Measurements from ENCODE around the gene ISOC2. TPM values are rescaled to one million over a fixed set of nuclear protein-coding genes. Genes with fewer than 3 reads are reported as not detected.

The ISOC2 gene
- 51.3 to 61.4 TPM (median 58.4 TPM) in 5 replicates for total RNA-seq (2022; extraction: Qiagen RNA extraction; ENCODE audit: low read depth)

GRCh38 chr19:55461259-55461973 is at the start of gene ISOC2:
Gene ISOC2, minus strand, starts transcription at chr19:55461642. Its CDS starts 5,156 bp downstream, at chr19:55456486.

GRCh38 chr19:55487924-55488687 is 26.7 kb upstream of the ISOC2 start, which contains the start of gene SSC5D:
Gene SSC5D, plus strand, starts transcription at chr19:55488436. Its CDS starts 154 bp downstream, at chr19:55488590.

GRCh38 chr19:55484593-55485438 is 23.4 kb upstream of the ISOC2 start, which contains the start of gene NAT14:
Gene NAT14, plus strand, starts transcription at chr19:55485188. Its CDS starts 521 bp downstream, at chr19:55485709.

GRCh38 chr19:55476100-55476775 is 14.8 kb upstream of the ISOC2 start, which contains the start of gene ZNF628:
Gene ZNF628, plus strand, starts transcription at chr19:55476617. Its CDS starts 3,294 bp downstream, at chr19:55479911.

GRCh38 chr19:55464662-55465054 is 3.2 kb upstream of the ISOC2 start, which contains the start of gene C19orf85:
Gene C19orf85, minus strand, starts transcription at chr19:55464751. Its CDS starts 197 bp downstream, at chr19:55464554.

GRCh38 chr19:55443045-55443823 is 18.2 kb downstream of the ISOC2 start, which contains the start of gene SHISA7:
Gene SHISA7, minus strand, starts transcription at chr19:55443300. Its CDS starts 437 bp downstream, at chr19:55442863.

GRCh38 chr19:55407550-55407799 is 54.0 kb downstream of the ISOC2 start, which contains the start of gene UBE2S:
Gene UBE2S, minus strand, starts transcription at chr19:55407788. Its CDS starts 199 bp downstream, at chr19:55407589.

Other genes with a start within 250 kb of the ISOC2 start
- gene TMEM86B, start 232.9 kb downstream of the ISOC2 start, total RNA-seq (2022; extraction: Qiagen RNA extraction; ENCODE audit: low read depth) = 3.1 to 5.3 TPM (median 4.1 TPM) in 5 replicates
- gene PPP6R1, start 202.6 kb downstream of the ISOC2 start, total RNA-seq (2022; extraction: Qiagen RNA extraction; ENCODE audit: low read depth) = 84.5 to 118 TPM (median 109 TPM) in 5 replicates
- gene HSPBP1, start 181.5 kb downstream of the ISOC2 start, total RNA-seq (2022; extraction: Qiagen RNA extraction; ENCODE audit: low read depth) = 120 to 145 TPM (median 138 TPM) in 5 replicates
- gene BRSK1, start 177.6 kb downstream of the ISOC2 start, total RNA-seq (2022; extraction: Qiagen RNA extraction; ENCODE audit: low read depth) = 2.5 to 4.3 TPM (median 4.1 TPM) in 5 replicates
- not detected in 5 replicates for gene TMEM150B, start 136.3 kb downstream of the ISOC2 start, total RNA-seq (2022; extraction: Qiagen RNA extraction; ENCODE audit: low read depth)
- gene KMT5C, start 121.8 kb downstream of the ISOC2 start, total RNA-seq (2022; extraction: Qiagen RNA extraction; ENCODE audit: low read depth) = 3.7 to 7.5 TPM (median 5.9 TPM) in 5 replicates
- 0.57 to 1.2 TPM (median 0.81 TPM) in 5 replicates for gene COX6B2, start 106.9 kb downstream of the ISOC2 start, total RNA-seq (2022; extraction: Qiagen RNA extraction; ENCODE audit: low read depth)
- gene GARIN5B, start 98.4 kb downstream of the ISOC2 start, total RNA-seq (2022; extraction: Qiagen RNA extraction; ENCODE audit: low read depth) = 0.08 to 0.33 TPM (median 0.13 TPM) in 5 replicates
- gene IL11, start 91.2 kb downstream of the ISOC2 start, total RNA-seq (2022; extraction: Qiagen RNA extraction; ENCODE audit: low read depth) = 14.5 to 19.3 TPM (median 18.6 TPM) in 5 replicates
- 0.94 to 2.2 TPM (median 1.7 TPM) in 5 replicates for gene TMEM190, start 84.8 kb downstream of the ISOC2 start, total RNA-seq (2022; extraction: Qiagen RNA extraction; ENCODE audit: low read depth)
- gene TMEM238, start 77.3 kb downstream of the ISOC2 start, total RNA-seq (2022; extraction: Qiagen RNA extraction; ENCODE audit: low read depth) = 2.8 to 9.2 TPM (median 7.0 TPM) in 5 replicates
- 2,491 to 3,078 TPM (median 2,623 TPM) in 5 replicates for gene RPL28, start 75.7 kb downstream of the ISOC2 start, total RNA-seq (2022; extraction: Qiagen RNA extraction; ENCODE audit: low read depth)
- gene UBE2S, start 53.9 kb downstream of the ISOC2 start, total RNA-seq (2022; extraction: Qiagen RNA extraction; ENCODE audit: low read depth) = 343 to 483 TPM (median 443 TPM) in 5 replicates
- not detected in 5 replicates for gene SHISA7, start 18.3 kb downstream of the ISOC2 start, total RNA-seq (2022; extraction: Qiagen RNA extraction; ENCODE audit: low read depth)
- gene C19orf85, start 3.1 kb upstream of the ISOC2 start, total RNA-seq (2022; extraction: Qiagen RNA extraction; ENCODE audit: low read depth) = not detected in 5 replicates
- gene ZNF628, start 15.0 kb upstream of the ISOC2 start, total RNA-seq (2022; extraction: Qiagen RNA extraction; ENCODE audit: low read depth) = 4.5 to 7.2 TPM (median 6.7 TPM) in 5 replicates
- gene NAT14, start 23.5 kb upstream of the ISOC2 start, total RNA-seq (2022; extraction: Qiagen RNA extraction; ENCODE audit: low read depth) = 34.8 to 57.0 TPM (median 55.0 TPM) in 5 replicates
- gene SSC5D, start 26.8 kb upstream of the ISOC2 start, total RNA-seq (2022; extraction: Qiagen RNA extraction; ENCODE audit: low read depth) = 0.35 to 0.82 TPM (median 0.57 TPM) in 5 replicates
- gene SBK2, start 75.5 kb upstream of the ISOC2 start, total RNA-seq (2022; extraction: Qiagen RNA extraction; ENCODE audit: low read depth) = 1.3 to 2.3 TPM (median 1.8 TPM) in 5 replicates
- 1.3 to 1.9 TPM (median 1.6 TPM) in 5 replicates for gene SBK3, start 83.9 kb upstream of the ISOC2 start, total RNA-seq (2022; extraction: Qiagen RNA extraction; ENCODE audit: low read depth)
- 20.1 to 37.6 TPM (median 28.4 TPM) in 5 replicates for gene ZNF579, start 119.2 kb upstream of the ISOC2 start, total RNA-seq (2022; extraction: Qiagen RNA extraction; ENCODE audit: low read depth)
- 20.5 to 24.3 TPM (median 23.6 TPM) in 5 replicates for gene FIZ1, start 137.9 kb upstream of the ISOC2 start, total RNA-seq (2022; extraction: Qiagen RNA extraction; ENCODE audit: low read depth)
- gene ZNF524, start 138.6 kb upstream of the ISOC2 start, total RNA-seq (2022; extraction: Qiagen RNA extraction; ENCODE audit: low read depth) = 12.5 to 17.5 TPM (median 16.0 TPM) in 5 replicates
- gene ZNF865, start 144.0 kb upstream of the ISOC2 start, total RNA-seq (2022; extraction: Qiagen RNA extraction; ENCODE audit: low read depth) = 7.6 to 13.0 TPM (median 12.1 TPM) in 5 replicates
- gene ZNF784, start 162.9 kb upstream of the ISOC2 start, total RNA-seq (2022; extraction: Qiagen RNA extraction; ENCODE audit: low read depth) = 4.8 to 6.1 TPM (median 5.3 TPM) in 5 replicates
- gene ZNF580, start 179.4 kb upstream of the ISOC2 start, total RNA-seq (2022; extraction: Qiagen RNA extraction; ENCODE audit: low read depth) = 31.0 to 51.4 TPM (median 48.6 TPM) in 5 replicates
- gene ZNF581, start 182.0 kb upstream of the ISOC2 start, total RNA-seq (2022; extraction: Qiagen RNA extraction; ENCODE audit: low read depth) = 39.2 to 55.8 TPM (median 47.7 TPM) in 5 replicates
- 13.7 to 19.1 TPM (median 18.0 TPM) in 5 replicates for gene CCDC106, start 186.6 kb upstream of the ISOC2 start, total RNA-seq (2022; extraction: Qiagen RNA extraction; ENCODE audit: low read depth)
- 260 to 300 TPM (median 285 TPM) in 5 replicates for gene U2AF2, start 193.4 kb upstream of the ISOC2 start, total RNA-seq (2022; extraction: Qiagen RNA extraction; ENCODE audit: low read depth)
- 130 to 211 TPM (median 195 TPM) in 5 replicates for gene EPN1, start 213.6 kb upstream of the ISOC2 start, total RNA-seq (2022; extraction: Qiagen RNA extraction; ENCODE audit: low read depth)

Data from A549 treated with GW870086 at 1 μM for 4 hours (cell line).